Activated B cell treated with CpG ODN at 0.5 μM for 24 hours (primary cell): ENCODE results near the gene DNAAF2. TPM values are rescaled to one million over a fixed set of nuclear protein-coding genes. Genes with fewer than 3 reads are reported as not detected.

ENCODE experiments used
- ATAC-seq: fragments of 200-7000 bp; cut with Tn5 transposase; one replicate; pipeline ENCODE4 v1.10.0; 2021; ENCODE audit warnings: low read depth, mild to moderate bottlenecking, moderate library complexity
- CTCF ChIA-PET: fragments of 350-600 bp; sonication (Branson Sonifier 250); formaldehyde crosslinking; loops from one replicate; lab custom pipeline; 2021; ENCODE audit warnings: antibody characterized with exemption; lab: Charles Lee
- POLR2A ChIA-PET: fragments of 350-600 bp; sonication (Branson Sonifier 250); formaldehyde crosslinking; loops from one replicate; lab custom pipeline; 2021; ENCODE audit warnings: antibody characterized with exemption; lab: Charles Lee
- DNase-seq: peaks from one replicate; pipeline ENCODE4 v3.0.0; 2022
- H3K27ac Mint-ChIP-seq: one replicate; pipeline ENCODE4 v1.8.0; 2020; ENCODE audit warnings: mixed read lengths
- H3K27me3 Mint-ChIP-seq: one replicate; pipeline ENCODE4 v1.8.0; 2021; ENCODE audit warnings: mixed read lengths
- H3K36me3 Mint-ChIP-seq: one replicate; pipeline ENCODE4 v1.8.0; 2021; ENCODE audit warnings: low read depth, mixed read lengths
- H3K4me1 Mint-ChIP-seq: one replicate; pipeline ENCODE4 v1.8.0; 2021; ENCODE audit warnings: mixed read lengths
- H3K4me3 Mint-ChIP-seq: one replicate; pipeline ENCODE4 v1.8.0; 2020; ENCODE audit warnings: mild to moderate bottlenecking, mixed read lengths
- H3K9me3 Mint-ChIP-seq: one replicate; pipeline ENCODE4 v1.8.0; 2020; ENCODE audit warnings: mixed read lengths
- intact Hi-C: fragments of 100-400 bp; cut with micrococcal nuclease; formaldehyde crosslinking; loops from one replicate; pipeline ENCODE4 v1.15.1; 2024
- total RNA-seq: library from RNA; stranded (reverse); gene quantifications from 2 replicates; pipeline ENCODE4 v1.2.3, GENCODE V29; 2022
- TF ChIP-seq, protein P1 (sequence below): fragments of 200-600 bp; IDR thresholded peaks from one replicate; pipeline ENCODE4 v1.8.0; 2022; ENCODE audit warnings: antibody characterized with exemption, mild to moderate bottlenecking

DNAAF2 gene
- total RNA-seq, 1 donor from 2014 or later, result 8.6 TPM

- Mint-ChIP-seq H3K4me1 (peaks cover 50% of the 10 kb centered on the region), H3K27me3 (no peaks in the 10 kb centered on the region), H3K36me3 (peaks cover 52% of the 10 kb centered on the region), H3K9me3 (no peaks in the 10 kb centered on the region), H3K4me3 (peak overlapping the region; percentile 19), H3K27ac (peak overlapping the region; percentile 13)
- TF ChIP-seq, protein P1, sequence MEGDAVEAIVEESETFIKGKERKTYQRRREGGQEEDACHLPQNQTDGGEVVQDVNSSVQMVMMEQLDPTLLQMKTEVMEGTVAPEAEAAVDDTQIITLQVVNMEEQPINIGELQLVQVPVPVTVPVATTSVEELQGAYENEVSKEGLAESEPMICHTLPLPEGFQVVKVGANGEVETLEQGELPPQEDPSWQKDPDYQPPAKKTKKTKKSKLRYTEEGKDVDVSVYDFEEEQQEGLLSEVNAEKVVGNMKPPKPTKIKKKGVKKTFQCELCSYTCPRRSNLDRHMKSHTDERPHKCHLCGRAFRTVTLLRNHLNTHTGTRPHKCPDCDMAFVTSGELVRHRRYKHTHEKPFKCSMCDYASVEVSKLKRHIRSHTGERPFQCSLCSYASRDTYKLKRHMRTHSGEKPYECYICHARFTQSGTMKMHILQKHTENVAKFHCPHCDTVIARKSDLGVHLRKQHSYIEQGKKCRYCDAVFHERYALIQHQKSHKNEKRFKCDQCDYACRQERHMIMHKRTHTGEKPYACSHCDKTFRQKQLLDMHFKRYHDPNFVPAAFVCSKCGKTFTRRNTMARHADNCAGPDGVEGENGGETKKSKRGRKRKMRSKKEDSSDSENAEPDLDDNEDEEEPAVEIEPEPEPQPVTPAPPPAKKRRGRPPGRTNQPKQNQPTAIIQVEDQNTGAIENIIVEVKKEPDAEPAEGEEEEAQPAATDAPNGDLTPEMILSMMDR, result no peak
- POLR2A ChIA-PET, result no interaction called here
- ATAC-seq, result no peak
- no peak for DNase-seq
- intact Hi-C loops, result no loop called here
- CTCF ChIA-PET, result no interaction called here
These were observed 7.1 kb upstream of the DNAAF2 start for GRCh38 chr14:49642163-49642562.

- no peaks in the 10 kb centered on the region for H3K27me3 Mint-ChIP-seq
- H3K36me3 Mint-ChIP-seq, result peaks cover 52% of the 10 kb centered on the region
- DNase-seq (no peak), ATAC-seq (no peak)
- ChIA-PET POLR2A (no interaction called here), CTCF (no interaction called here)
- no peaks in the 10 kb centered on the region for H3K9me3 Mint-ChIP-seq
- peaks cover 51% of the 10 kb centered on the region for H3K4me1 Mint-ChIP-seq
- H3K4me3 Mint-ChIP-seq, result peak overlapping the region; percentile 19
- peak overlapping the region; percentile 13 for H3K27ac Mint-ChIP-seq
- TF ChIP-seq, protein P1, result no peak
- intact Hi-C loops, result no loop called here
These were observed 6.7 kb upstream of the DNAAF2 start for GRCh38 chr14:49641697-49642129.

GRCh38 chr14:49640540-49641417, 5.7 kb upstream of the DNAAF2 start:
- CTCF ChIA-PET, result no interaction called here
- Mint-ChIP-seq H3K9me3 (no peaks in the 10 kb centered on the region), H3K36me3 (peaks cover 57% of the 10 kb centered on the region), H3K4me3 (no peak overlapping the region), H3K4me1 (peaks cover 60% of the 10 kb centered on the region), H3K27ac (peak overlapping the region; percentile 46), H3K27me3 (no peaks in the 10 kb centered on the region)
- intact Hi-C loops, result no loop called here
- DNase-seq (no peak), ATAC-seq (no peak)
- TF ChIP-seq, protein P1, result no peak
- POLR2A ChIA-PET, result interaction anchor here (0.6 kb wide), 1 partner anchor 140 kb away, joined by 6 read pairs; no protein-coding TSS in a partner anchor

DNA sequence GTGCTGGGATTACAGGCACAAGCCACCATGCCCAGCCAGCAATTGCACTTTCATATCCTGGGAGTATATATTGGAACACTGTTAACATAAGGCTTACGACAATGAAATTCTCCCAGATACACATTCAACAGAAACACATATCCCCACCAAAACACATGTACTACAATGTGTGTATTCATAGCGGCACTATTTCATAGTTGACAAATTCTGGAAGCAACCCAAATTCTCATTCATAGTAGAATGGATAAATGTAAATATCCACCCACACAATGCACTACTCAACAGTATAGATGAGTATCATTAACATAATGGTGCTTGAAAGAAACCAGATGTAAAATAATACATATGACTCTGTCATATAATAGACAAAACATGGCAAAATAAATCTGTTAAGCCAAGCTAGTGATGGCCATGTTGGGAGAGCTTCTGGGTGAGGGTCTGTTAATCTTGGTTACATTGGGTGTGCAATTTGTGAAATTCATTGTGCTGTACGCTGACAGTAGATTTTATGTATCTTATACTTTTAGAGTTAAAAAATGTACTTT, 2.6 kb upstream of the DNAAF2 start:
- no peaks in the 10 kb centered on the region for H3K9me3 Mint-ChIP-seq
- ATAC-seq (no peak), DNase-seq (no peak)
- H3K4me3 Mint-ChIP-seq, result peak overlapping the region; percentile 3
- ChIA-PET POLR2A (interaction anchor here (0.6 to 1.5 kb wide), 2 partner anchors 18 to 56 kb away, joined by 3 to 4 read pairs; partner anchors contain the start of genes MGAT2 and RPL36AL), CTCF (no interaction called here)
- no peaks in the 10 kb centered on the region for H3K27me3 Mint-ChIP-seq
- H3K4me1 Mint-ChIP-seq, result peaks cover 74% of the 10 kb centered on the region
- peak overlapping the region; percentile 67 for H3K27ac Mint-ChIP-seq
- peaks cover 60% of the 10 kb centered on the region for H3K36me3 Mint-ChIP-seq
- intact Hi-C loops, result loop anchor here (10.0 kb wide), 1 partner anchor 1187 kb away; no protein-coding TSS in a partner anchor
- TF ChIP-seq, protein P1, result no peak

DNA sequence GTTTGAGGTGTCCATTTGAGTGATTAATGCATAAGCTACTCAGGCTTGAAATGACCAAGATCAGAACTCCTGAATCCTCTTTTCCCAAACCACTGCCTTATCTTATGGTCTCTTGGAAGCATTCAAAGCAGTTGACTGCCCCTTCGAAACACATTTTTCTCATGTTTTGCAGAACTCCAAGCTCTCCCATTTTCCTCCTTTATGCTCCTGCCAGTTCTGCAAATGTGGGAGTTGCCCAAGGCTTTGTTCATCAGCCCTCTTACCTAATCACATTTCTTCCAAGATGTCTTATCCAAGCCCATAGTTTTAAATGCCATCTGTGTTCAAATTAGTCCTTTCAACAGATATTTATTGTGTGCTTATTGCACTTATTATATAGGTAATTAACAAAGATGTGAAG, 1.8 kb upstream of the DNAAF2 start:
- H3K27ac Mint-ChIP-seq, result peak overlapping the region; percentile 67
- POLR2A ChIA-PET, result interaction anchor here (0.5 to 6.3 kb wide), 4 partner anchors 17 to 75 kb away, joined by 3 to 117 read pairs (median 6); partner anchors contain the start of genes LRR1, MGAT2 and RPL36AL
- no peaks in the 10 kb centered on the region for H3K27me3 Mint-ChIP-seq
- intact Hi-C loops, result loop anchor here (10.0 kb wide), 1 partner anchor 1188 kb away; no protein-coding TSS in a partner anchor
- H3K4me1 Mint-ChIP-seq, result peaks cover 73% of the 10 kb centered on the region
- TF ChIP-seq, protein P1, result no peak
- peaks cover 53% of the 10 kb centered on the region for H3K36me3 Mint-ChIP-seq
- peak overlapping the region; percentile 45 for H3K4me3 Mint-ChIP-seq
- DNase-seq (no peak), ATAC-seq (no peak)
- CTCF ChIA-PET, result no interaction called here
- no peaks in the 10 kb centered on the region for H3K9me3 Mint-ChIP-seq
